HCT116 (cell line): ENCODE measurements around the gene RIN3. TPM values are rescaled to one million over a fixed set of nuclear protein-coding genes. Genes with fewer than 3 reads are reported as not detected.

Source experiments
- ATAC-seq: fragments of 200-7000 bp; cut with Tn5 transposase; 2 replicates; pipeline ENCODE4 v1.9.1; 2020; ENCODE audit warnings: mild to moderate bottlenecking, moderate library complexity
- BruUV-seq: library from RNA; stranded (reverse); fragments of 400-500 nt; replicated peaks from 2 replicates; lab custom pipeline; 2021; lab: Mats Ljungman, UMichigan
- CTCF ChIA-PET: fragments of 300-600 bp; sonication (Branson Sonifier 250); formaldehyde crosslinking; loops from one replicate; lab custom pipeline; 2021; ENCODE audit warnings: antibody characterized with exemption; lab: Charles Lee
- POLR2A ChIA-PET: fragments of 300-600, 350-600 bp; sonication (Branson Sonifier 250); formaldehyde crosslinking; loops from one replicate; lab custom pipeline; 2021; ENCODE audit warnings: antibody characterized with exemption; lab: Charles Lee
- RAD21 ChIA-PET, 2 experiments: fragments of 300-600 bp; sonication (Branson Sonifier 250); formaldehyde crosslinking; loops; one replicate each; lab custom pipeline; 2023; ENCODE audit warnings: low total read pairs in 2 of 2; ENCODE audit not compliant: uncharacterized antibody in 2 of 2, unreplicated experiment in 2 of 2, low non-redundant PET in 1 of 2; lab: Charles Lee
- DNase-seq: peaks from one replicate; pipeline ENCODE4 v3.0.0-alpha.2; 2010; ENCODE audit warnings: low read depth, low spot score
- H2AFZ ChIP-seq: fragments of 200-600 bp; shearing (Covaris generic), sonication (generic); 2 replicates; pipeline ENCODE4 v1.6.1; 2017; ENCODE audit warnings: low read depth, mixed run types, mixed read lengths, antibody characterized with exemption, low read length; ENCODE audit not compliant: poor library complexity, severe bottlenecking
- H3K27ac ChIP-seq: 2 replicates; pipeline ENCODE4 v1.5.1; 2012; ENCODE audit warnings: low read depth, low read length
- H3K27me3 ChIP-seq: fragments of 200-600 bp; sonication (generic); 2 replicates; pipeline ENCODE4 v1.6.1; 2016; ENCODE audit warnings: mixed run types, low read length, mixed read lengths; ENCODE audit not compliant: insufficient read depth
- H3K36me3 ChIP-seq, 2 experiments: fragments of 200-500 bp in 1 of 2; fragments of 200-600 bp in 1 of 2; sonication (Bioruptor generic) in 1 of 2; sonication (generic) in 1 of 2; 2 replicates each; pipeline versions ENCODE4 v1.5.1 to v1.6.1; 2014 to 2016; ENCODE audit warnings: low read length in 2 of 2, inconsistent platforms in 1 of 2, mixed read lengths in 1 of 2, mixed run types in 1 of 2; ENCODE audit not compliant: insufficient read depth in 2 of 2, control insufficient read depth in 1 of 2
- H3K4me1 ChIP-seq, 2 experiments: fragments of 200-600 bp in 1 of 2; sonication (generic) in 1 of 2; 2 replicates each; pipeline versions ENCODE4 v1.5.1 to v1.6.1; 2012 to 2017; ENCODE audit warnings: low read length in 2 of 2, inconsistent platforms in 1 of 2, mild to moderate bottlenecking in 1 of 2, mixed read lengths in 1 of 2, mixed run types in 1 of 2, moderate library complexity in 1 of 2; ENCODE audit not compliant: insufficient read depth in 2 of 2, control insufficient read depth in 1 of 2
- H3K4me2 ChIP-seq: fragments of 200-600 bp; sonication (generic); 2 replicates; pipeline ENCODE4 v1.6.1; 2017; ENCODE audit warnings: mixed run types, low read length, mixed read lengths
- H3K4me3 ChIP-seq, 2 experiments: fragments of 200-600 bp in 1 of 2; sonication (generic) in 1 of 2; replicated peaks in 1 of 2; 2 replicates each; pipeline ENCODE4 v1.5.1; 2011 to 2016; ENCODE audit warnings: low read length in 2 of 2, control low read depth in 1 of 2, low read depth in 1 of 2, mild to moderate bottlenecking in 1 of 2, mixed read lengths in 1 of 2, mixed run types in 1 of 2
- H3K79me2 ChIP-seq: fragments of 200-600 bp; sonication (generic); 2 replicates; pipeline ENCODE4 v1.6.1; 2017; ENCODE audit warnings: mild to moderate bottlenecking, mixed run types, low read length, moderate library complexity, mixed read lengths; ENCODE audit not compliant: insufficient read depth
- H3K9ac ChIP-seq: fragments of 200-600 bp; sonication (generic); 2 replicates; pipeline ENCODE4 v1.6.1; 2016; ENCODE audit warnings: low read length, mixed read lengths
- H3K9me2 ChIP-seq: fragments of 200-600 bp; sonication (generic), shearing (Covaris generic); 2 replicates; pipeline ENCODE4 v1.6.1; 2017; ENCODE audit warnings: mixed run types, mild to moderate bottlenecking, moderate library complexity; ENCODE audit not compliant: insufficient read depth
- H3K9me3 ChIP-seq, 2 experiments: fragments of 200-500 bp in 1 of 2; fragments of 200-600 bp in 1 of 2; sonication (Bioruptor generic) in 1 of 2; sonication (generic) in 1 of 2; 2 replicates each; pipeline ENCODE4 v1.6.1; 2014 to 2017; ENCODE audit warnings: low read length in 2 of 2, mixed read lengths in 2 of 2, inconsistent platforms in 1 of 2, low read depth in 1 of 2, mild to moderate bottlenecking in 1 of 2, mixed run types in 1 of 2, moderate library complexity in 1 of 2; ENCODE audit not compliant: control insufficient read depth in 1 of 2, insufficient read depth in 1 of 2
- H4K20me1 ChIP-seq: fragments of 200-600 bp; sonication (generic), shearing (Covaris generic); 2 replicates; pipeline ENCODE4 v1.6.1; 2017; ENCODE audit warnings: mixed run types, mild to moderate bottlenecking, moderate library complexity; ENCODE audit not compliant: insufficient read depth
- EGR1 ChIP-seq: IDR thresholded peaks from 2 replicates; pipeline ENCODE4 v1.6.1; 2012; ENCODE audit warnings: low read depth
- FOSL1 ChIP-seq: IDR thresholded peaks from 2 replicates; pipeline ENCODE4 v1.6.1; 2012; ENCODE audit warnings: low read depth
- POLR2AphosphoS5 ChIP-seq: IDR thresholded peaks from 2 replicates; pipeline ENCODE4 v1.6.1; 2011; ENCODE audit warnings: mild to moderate bottlenecking, low read depth, low read length, moderate library complexity
- ZNF274 ChIP-seq: fragments of 200-500 bp; sonication (Bioruptor generic); IDR thresholded peaks from 2 replicates; pipeline ENCODE4 v1.6.1; 2014; ENCODE audit warnings: mild to moderate bottlenecking, low read depth, low read length, inconsistent platforms
- intact Hi-C: fragments of 100-400 bp; cut with micrococcal nuclease; formaldehyde crosslinking; loops from 2 replicates; pipeline ENCODE4 v1.10.0; 2022
- total RNA-seq: library from RNA; stranded (reverse); gene quantifications from one replicate; pipeline ENCODE4 v1.2.1, GENCODE V29; 2021; ENCODE audit not compliant: unreplicated experiment
- TF ChIP-seq, protein P1 (sequence below): IDR thresholded peaks from 2 replicates; pipeline ENCODE4 v1.6.1; 2011; ENCODE audit warnings: mild to moderate bottlenecking, low read length, moderate library complexity; ENCODE audit not compliant: insufficient replicate concordance; ENCODE audit errors: extremely low read depth

RIN3 gene
- total RNA-seq, 1 experiment from 2014 or later, result 22.2 TPM

DNA sequence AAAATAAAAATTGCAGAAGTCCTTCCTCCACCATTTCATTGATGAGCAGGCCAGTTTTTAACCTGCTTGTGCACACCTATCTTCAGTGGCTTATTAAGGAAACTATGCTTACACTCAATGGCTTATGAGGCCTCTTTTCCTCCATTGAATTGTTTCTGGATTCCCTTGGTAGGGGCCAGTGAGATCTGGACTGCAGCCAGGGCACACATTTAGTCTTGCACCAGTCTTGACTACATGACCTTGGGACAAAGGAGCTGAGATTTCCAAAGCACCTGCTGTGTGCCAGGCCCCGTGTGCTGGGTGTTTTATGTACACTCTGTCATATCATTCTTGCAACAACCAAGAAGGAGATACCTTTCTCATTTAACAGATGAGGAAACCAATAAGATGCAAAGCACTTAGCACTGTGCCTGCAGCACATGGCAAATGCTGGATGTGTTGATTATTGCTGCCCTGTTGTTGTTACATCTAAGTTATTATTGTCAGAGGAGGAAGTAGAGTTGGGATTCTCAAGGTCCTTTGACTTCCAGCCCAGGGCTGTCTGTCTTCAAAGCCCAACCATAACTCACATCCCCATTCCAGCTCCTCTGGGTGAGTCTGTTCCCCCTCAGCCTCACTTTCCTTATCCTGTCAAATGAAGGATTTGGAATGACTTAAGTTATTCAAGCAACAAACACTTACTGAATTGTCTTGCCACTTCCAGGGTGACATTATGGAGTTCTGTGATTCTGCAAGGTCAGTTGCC is 31.6 kb upstream of the RIN3 start:
- Histone ChIP-seq H3K27me3 (no peaks in the 10 kb centered on the region), H3K27ac (no peak overlapping the region), H2AFZ (no peak overlapping the region), H3K9me3 (no peaks in the 10 kb centered on the region), H3K9me2 (no peaks in the 10 kb centered on the region), H3K9ac (no peak overlapping the region), H3K79me2 (no peaks in the 10 kb centered on the region), H3K36me3 (no peaks in the 10 kb centered on the region), H4K20me1 (no peaks in the 10 kb centered on the region), H3K4me1 (no peaks in the 10 kb centered on the region), H3K4me3 (no peak overlapping the region), H3K4me2 (no peak overlapping the region)
- ATAC-seq (no peak), DNase-seq (no peak)
- ChIA-PET RAD21 (no interaction called here), POLR2A (interaction anchor here (1.4 kb wide), 1 partner anchor 10 kb away, joined by 3 read pairs; no protein-coding TSS in a partner anchor), CTCF (no interaction called here)
- intact Hi-C loops, result no loop called here
- no TSS peak for BruUV-seq
- TF ChIP-seq FOSL1 (no peak), POLR2AphosphoS5 (no peak), ZNF274 (no peak), EGR1 (no peak)
- TF ChIP-seq, protein P1, sequence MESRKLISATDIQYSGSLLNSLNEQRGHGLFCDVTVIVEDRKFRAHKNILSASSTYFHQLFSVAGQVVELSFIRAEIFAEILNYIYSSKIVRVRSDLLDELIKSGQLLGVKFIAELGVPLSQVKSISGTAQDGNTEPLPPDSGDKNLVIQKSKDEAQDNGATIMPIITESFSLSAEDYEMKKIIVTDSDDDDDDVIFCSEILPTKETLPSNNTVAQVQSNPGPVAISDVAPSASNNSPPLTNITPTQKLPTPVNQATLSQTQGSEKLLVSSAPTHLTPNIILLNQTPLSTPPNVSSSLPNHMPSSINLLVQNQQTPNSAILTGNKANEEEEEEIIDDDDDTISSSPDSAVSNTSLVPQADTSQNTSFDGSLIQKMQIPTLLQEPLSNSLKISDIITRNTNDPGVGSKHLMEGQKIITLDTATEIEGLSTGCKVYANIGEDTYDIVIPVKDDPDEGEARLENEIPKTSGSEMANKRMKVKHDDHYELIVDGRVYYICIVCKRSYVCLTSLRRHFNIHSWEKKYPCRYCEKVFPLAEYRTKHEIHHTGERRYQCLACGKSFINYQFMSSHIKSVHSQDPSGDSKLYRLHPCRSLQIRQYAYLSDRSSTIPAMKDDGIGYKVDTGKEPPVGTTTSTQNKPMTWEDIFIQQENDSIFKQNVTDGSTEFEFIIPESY, result no peak
